ENCODE results near the gene SLC39A11. TPM values are rescaled to one million over a fixed set of nuclear protein-coding genes. Genes with fewer than 3 reads are reported as not detected.

SLC39A11 gene
- total RNA-seq, 1 donor from 2014 or later, result 21.5 TPM

DNA sequence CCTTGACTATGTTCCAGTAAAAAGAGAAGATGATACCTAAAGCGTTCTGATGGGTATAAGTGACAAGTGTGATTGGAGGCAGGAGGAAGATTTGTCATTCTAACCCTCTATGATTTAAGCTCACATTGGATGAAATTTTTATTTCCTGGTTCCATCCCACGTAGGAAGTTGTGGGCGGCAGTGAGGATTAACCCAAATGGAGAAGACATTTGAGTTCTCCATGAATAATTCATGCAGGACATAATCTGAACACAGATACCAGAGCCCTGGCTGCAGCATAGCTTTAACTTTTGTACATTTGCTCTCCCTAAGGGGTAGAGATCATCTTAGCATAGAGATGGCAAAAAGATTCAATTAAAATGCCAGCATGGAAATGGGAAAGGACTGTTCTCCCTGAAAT, 146.3 kb downstream of the SLC39A11 start:
- no peak for FAIRE-seq

DNA sequence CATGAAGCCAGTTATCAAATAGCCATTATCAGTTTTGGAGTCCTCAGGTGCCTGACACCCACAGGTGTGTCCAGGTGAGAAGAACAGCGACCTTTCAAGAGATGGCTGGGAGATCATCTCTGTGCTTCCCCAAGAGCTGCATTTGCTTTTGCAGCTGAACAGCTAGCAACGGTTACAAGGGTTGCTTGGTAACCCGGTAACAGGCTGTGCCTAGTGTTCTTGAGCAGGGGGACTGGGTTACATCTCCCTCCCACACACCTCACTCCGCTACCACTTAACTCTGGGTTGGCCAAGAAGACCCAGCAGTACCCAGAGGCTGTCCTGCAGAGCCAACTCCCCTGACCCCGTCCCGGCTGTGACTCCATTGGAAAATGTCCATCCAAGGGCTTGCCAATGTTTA, 147.0 kb downstream of the SLC39A11 start:
- H3K9me3 ChIP-seq (ENCODE audit: insufficient read depth, low read depth, low read length), result no peaks in the 10 kb centered on the region
- no peaks in the 10 kb centered on the region for H3K36me3 ChIP-seq (ENCODE audit: insufficient read depth, low read length)
- no peaks in the 10 kb centered on the region for H3K27me3 ChIP-seq (ENCODE audit: insufficient read depth, low read length)
- H3K4me1 Mint-ChIP-seq (ENCODE audit: low read depth, unreplicated experiment), result no peaks in the 10 kb centered on the region
- no peaks in the 10 kb centered on the region for H3K79me2 ChIP-seq (ENCODE audit: insufficient read depth, low read length)
- no peak overlapping the region for H3K27ac ChIP-seq (ENCODE audit: low read depth, low read length)
- H3K27ac Mint-ChIP-seq (ENCODE audit: unreplicated experiment), result no peak overlapping the region
- TF ChIP-seq, protein P1, sequence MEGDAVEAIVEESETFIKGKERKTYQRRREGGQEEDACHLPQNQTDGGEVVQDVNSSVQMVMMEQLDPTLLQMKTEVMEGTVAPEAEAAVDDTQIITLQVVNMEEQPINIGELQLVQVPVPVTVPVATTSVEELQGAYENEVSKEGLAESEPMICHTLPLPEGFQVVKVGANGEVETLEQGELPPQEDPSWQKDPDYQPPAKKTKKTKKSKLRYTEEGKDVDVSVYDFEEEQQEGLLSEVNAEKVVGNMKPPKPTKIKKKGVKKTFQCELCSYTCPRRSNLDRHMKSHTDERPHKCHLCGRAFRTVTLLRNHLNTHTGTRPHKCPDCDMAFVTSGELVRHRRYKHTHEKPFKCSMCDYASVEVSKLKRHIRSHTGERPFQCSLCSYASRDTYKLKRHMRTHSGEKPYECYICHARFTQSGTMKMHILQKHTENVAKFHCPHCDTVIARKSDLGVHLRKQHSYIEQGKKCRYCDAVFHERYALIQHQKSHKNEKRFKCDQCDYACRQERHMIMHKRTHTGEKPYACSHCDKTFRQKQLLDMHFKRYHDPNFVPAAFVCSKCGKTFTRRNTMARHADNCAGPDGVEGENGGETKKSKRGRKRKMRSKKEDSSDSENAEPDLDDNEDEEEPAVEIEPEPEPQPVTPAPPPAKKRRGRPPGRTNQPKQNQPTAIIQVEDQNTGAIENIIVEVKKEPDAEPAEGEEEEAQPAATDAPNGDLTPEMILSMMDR (IDR thresholded peaks at IDR 0.05; ENCODE audit: insufficient read depth, low read depth, low read length), result no peak
- TF ChIP-seq EZH2 (IDR thresholded peaks at IDR 0.05; ENCODE audit: insufficient read depth, low read length), result no peak
- H3K9me3 Mint-ChIP-seq (ENCODE audit: unreplicated experiment), result no peaks in the 10 kb centered on the region
- H3K9ac ChIP-seq (ENCODE audit: low read length), result no peak overlapping the region
- peaks cover 16% of the 10 kb centered on the region for H3K36me3 Mint-ChIP-seq (ENCODE audit: low read depth, unreplicated experiment)
- H4K20me1 ChIP-seq (ENCODE audit: insufficient read depth, low read length), result no peaks in the 10 kb centered on the region
- FAIRE-seq (no peak), DNase-seq (ENCODE audit: low read depth) (no peak)
- H3K4me1 ChIP-seq (ENCODE audit: insufficient read depth, low read length), result no peaks in the 10 kb centered on the region
- H3K27me3 Mint-ChIP-seq (ENCODE audit: low read depth, unreplicated experiment), result no peaks in the 10 kb centered on the region
- H2AFZ ChIP-seq (ENCODE audit: low read depth, low read length), result no peak overlapping the region
- H3K4me3 ChIP-seq (ENCODE audit: insufficient read depth, low read depth, low read length), result no peak overlapping the region
- no peak overlapping the region for H3K4me3 Mint-ChIP-seq (ENCODE audit: unreplicated experiment)
- no peak overlapping the region for H3K4me2 ChIP-seq (ENCODE audit: low read length)

More for the DNA sequence above, 146.3 kb downstream of the SLC39A11 start:
- H3K4me1 ChIP-seq (ENCODE audit: insufficient read depth, low read length), result no peaks in the 10 kb centered on the region
- no peak overlapping the region for H3K9ac ChIP-seq (ENCODE audit: low read length)
- Mint-ChIP-seq H3K4me1 (ENCODE audit: low read depth, unreplicated experiment) (no peaks in the 10 kb centered on the region), H3K4me3 (ENCODE audit: unreplicated experiment) (no peak overlapping the region), H3K27ac (ENCODE audit: unreplicated experiment) (no peak overlapping the region), H3K27me3 (ENCODE audit: low read depth, unreplicated experiment) (no peaks in the 10 kb centered on the region), H3K9me3 (ENCODE audit: unreplicated experiment) (no peaks in the 10 kb centered on the region), H3K36me3 (ENCODE audit: low read depth, unreplicated experiment) (peaks cover 16% of the 10 kb centered on the region)
- H3K27ac ChIP-seq (ENCODE audit: low read depth, low read length), result no peak overlapping the region
- no peak overlapping the region for H3K4me2 ChIP-seq (ENCODE audit: low read length)
- H3K27me3 ChIP-seq (ENCODE audit: insufficient read depth, low read length), result no peaks in the 10 kb centered on the region
- no peaks in the 10 kb centered on the region for H3K9me3 ChIP-seq (ENCODE audit: insufficient read depth, low read depth, low read length)
- no peaks in the 10 kb centered on the region for H3K36me3 ChIP-seq (ENCODE audit: insufficient read depth, low read length)
- H3K4me3 ChIP-seq (ENCODE audit: insufficient read depth, low read depth, low read length), result no peak overlapping the region
- no peak for DNase-seq (ENCODE audit: low read depth)
- H4K20me1 ChIP-seq (ENCODE audit: insufficient read depth, low read length), result no peaks in the 10 kb centered on the region
- TF ChIP-seq, protein P1 (IDR thresholded peaks at IDR 0.05; ENCODE audit: insufficient read depth, low read depth, low read length), result no peak
- TF ChIP-seq EZH2 (IDR thresholded peaks at IDR 0.05; ENCODE audit: insufficient read depth, low read length), result no peak
- H3K79me2 ChIP-seq (ENCODE audit: insufficient read depth, low read length), result no peaks in the 10 kb centered on the region
- no peak overlapping the region for H2AFZ ChIP-seq (ENCODE audit: low read depth, low read length)

DNA sequence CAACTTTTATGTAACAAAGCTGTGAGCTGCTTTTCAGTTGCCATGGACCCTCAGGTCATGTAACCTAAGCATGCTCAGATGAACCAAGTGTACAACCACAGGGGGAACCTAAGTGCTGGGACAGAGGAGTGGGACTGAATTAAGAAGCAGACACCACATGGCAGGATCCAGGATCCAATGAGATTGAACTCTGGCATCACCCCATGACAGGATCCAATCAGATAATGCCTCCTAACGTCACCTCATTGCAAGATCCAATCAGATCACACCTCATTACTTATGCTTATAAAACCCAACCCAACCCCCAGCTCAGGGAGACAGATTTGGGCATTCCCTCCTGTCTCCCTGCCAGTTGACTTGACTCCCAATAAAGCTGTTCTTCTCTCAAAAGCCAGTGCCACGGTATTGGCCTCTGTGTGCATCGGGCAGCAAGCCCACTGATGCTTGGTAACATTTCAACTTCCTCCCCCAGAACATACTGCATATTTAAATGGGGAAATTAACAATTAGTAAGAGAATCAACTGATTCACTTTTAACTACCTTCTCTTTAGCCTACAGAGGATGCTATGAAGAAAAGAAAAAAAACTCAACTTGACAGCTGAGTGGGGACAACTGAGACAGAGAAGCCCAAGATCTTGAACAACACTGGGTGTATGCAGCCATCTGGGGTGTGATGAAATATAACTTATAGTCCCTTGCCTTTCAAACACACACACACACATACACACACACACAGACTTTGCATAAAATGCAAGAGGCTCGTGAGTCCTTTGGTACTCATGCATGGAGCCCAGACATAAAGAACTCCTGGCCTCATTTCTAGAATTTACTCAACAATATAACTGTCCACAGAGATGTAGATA, 148.4 kb downstream of the SLC39A11 start:
- Mint-ChIP-seq H3K9me3 (ENCODE audit: unreplicated experiment) (no peaks in the 10 kb centered on the region), H3K4me3 (ENCODE audit: unreplicated experiment) (no peak overlapping the region), H3K27me3 (ENCODE audit: low read depth, unreplicated experiment) (no peaks in the 10 kb centered on the region), H3K4me1 (ENCODE audit: low read depth, unreplicated experiment) (no peaks in the 10 kb centered on the region), H3K36me3 (ENCODE audit: low read depth, unreplicated experiment) (peaks cover 16% of the 10 kb centered on the region), H3K27ac (ENCODE audit: unreplicated experiment) (no peak overlapping the region)
- Histone ChIP-seq H3K9ac (ENCODE audit: low read length) (no peak overlapping the region), H3K79me2 (ENCODE audit: insufficient read depth, low read length) (no peaks in the 10 kb centered on the region), H3K27ac (ENCODE audit: low read depth, low read length) (no peak overlapping the region), H3K4me2 (ENCODE audit: low read length) (no peak overlapping the region), H3K27me3 (ENCODE audit: insufficient read depth, low read length) (no peaks in the 10 kb centered on the region), H3K4me3 (ENCODE audit: insufficient read depth, low read depth, low read length) (no peak overlapping the region), H3K36me3 (ENCODE audit: insufficient read depth, low read length) (no peaks in the 10 kb centered on the region), H3K4me1 (ENCODE audit: insufficient read depth, low read length) (no peaks in the 10 kb centered on the region), H2AFZ (ENCODE audit: low read depth, low read length) (no peak overlapping the region), H3K9me3 (ENCODE audit: insufficient read depth, low read depth, low read length) (no peaks in the 10 kb centered on the region), H4K20me1 (ENCODE audit: insufficient read depth, low read length) (no peaks in the 10 kb centered on the region)
- no peak for TF ChIP-seq EZH2 (IDR thresholded peaks at IDR 0.05; ENCODE audit: insufficient read depth, low read length)
- TF ChIP-seq, protein P1 (IDR thresholded peaks at IDR 0.05; ENCODE audit: insufficient read depth, low read depth, low read length), result no peak
- DNase-seq (ENCODE audit: low read depth), result no peak
- FAIRE-seq, result no peak

Measured in astrocyte (in vitro differentiated cells and primary cell).